ENCODE data around the gene LRRC46. TPM values are rescaled to one million over a fixed set of nuclear protein-coding genes. Genes with fewer than 3 reads are reported as not detected.
A peak's percentile ranks its signal among the peaks of the same experiment; 100 is the strongest.

LRRC46 gene
- total and polyA plus RNA-seq, 9 of the 15 experiments (the other 6 are each of a cell fraction or from before 2014, with no cell fraction given) = 0.39 to 1.4 (median 0.53) TPM; not detected in 1

DNA sequence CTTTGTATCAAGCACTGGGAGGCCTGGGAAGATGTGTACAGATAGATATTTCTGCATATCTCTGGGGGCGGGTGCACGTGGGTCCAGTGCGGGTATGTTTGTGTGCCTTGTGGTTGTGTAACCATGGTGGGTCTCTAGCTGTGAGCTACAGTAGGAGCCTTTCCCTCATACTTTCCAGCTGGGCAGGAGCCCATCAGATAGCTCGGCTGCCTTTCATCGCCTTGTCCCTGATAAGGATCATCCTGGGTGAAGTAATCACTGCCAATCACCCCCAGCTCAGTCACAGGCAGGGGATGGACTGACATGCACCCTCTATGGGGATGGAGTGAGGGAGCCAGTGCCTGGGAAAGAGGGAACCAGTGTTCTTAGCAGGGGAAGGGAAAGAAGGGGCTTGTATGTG, 12.8 kb downstream of the LRRC46 start (continued):
- TF ChIP-seq CEBPG (CRISPR knock-in tag; IDR thresholded peaks at IDR 0.05) (no peak), CEBPG (tag; conservative IDR thresholded peaks at IDR 0.05 in 1 of 2, IDR thresholded peaks at IDR 0.05 in 1 of 2) (peak; percentile 55 to 61; a peak in 3 of 4 replicates), XRCC5 (IDR thresholded peaks at IDR 0.05; ENCODE audit: low read depth, low read length) (no peak), L3MBTL2 (IDR thresholded peaks at IDR 0.05) (no peak), GATA2 (CRISPR knock-in tag; IDR thresholded peaks at IDR 0.05) (peak; percentile 40; the same call in 1 of the 2 replicates), TEAD2 (tag; IDR thresholded peaks at IDR 0.05) (no peak), ZBTB8A (IDR thresholded peaks at IDR 0.05; ENCODE audit: partially characterized antibody) (no peak), ZNF778 (CRISPR knock-in tag; IDR thresholded peaks at IDR 0.05) (no peak), ATF1 (CRISPR knock-in tag; IDR thresholded peaks at IDR 0.05) (no peak), ATF1 (tag; IDR thresholded peaks at IDR 0.05) (no peak), RBM14 (IDR thresholded peaks at IDR 0.05; ENCODE audit: borderline replicate concordance, insufficient read depth, low read depth, low read length) (no peak), ZNF354B (CRISPR knock-in tag; IDR thresholded peaks at IDR 0.05) (no peak), ZNF12 (CRISPR knock-in tag; IDR thresholded peaks at IDR 0.05) (no peak), SIN3A (IDR thresholded peaks at IDR 0.05; ENCODE audit: borderline replicate concordance in 2 of 2, control insufficient read depth in 1 of 2, low read depth in 2 of 2, low read length in 2 of 2) (no peak), ZNF780A (CRISPR knock-in tag; IDR thresholded peaks at IDR 0.05) (no peak), POLR2B (IDR thresholded peaks at IDR 0.05; ENCODE audit: low read depth, partially characterized antibody) (no peak), CTBP1 (IDR thresholded peaks at IDR 0.05; ENCODE audit: borderline replicate concordance) (peak; percentile 84), FOXP1 (CRISPR knock-in tag; IDR thresholded peaks at IDR 0.05) (no peak), CBX1 (IDR thresholded peaks at IDR 0.05; ENCODE audit: low read depth) (no peak), TSC22D4 (tag; IDR thresholded peaks at IDR 0.05) (no peak)
- TF ChIP-seq, protein P1, sequence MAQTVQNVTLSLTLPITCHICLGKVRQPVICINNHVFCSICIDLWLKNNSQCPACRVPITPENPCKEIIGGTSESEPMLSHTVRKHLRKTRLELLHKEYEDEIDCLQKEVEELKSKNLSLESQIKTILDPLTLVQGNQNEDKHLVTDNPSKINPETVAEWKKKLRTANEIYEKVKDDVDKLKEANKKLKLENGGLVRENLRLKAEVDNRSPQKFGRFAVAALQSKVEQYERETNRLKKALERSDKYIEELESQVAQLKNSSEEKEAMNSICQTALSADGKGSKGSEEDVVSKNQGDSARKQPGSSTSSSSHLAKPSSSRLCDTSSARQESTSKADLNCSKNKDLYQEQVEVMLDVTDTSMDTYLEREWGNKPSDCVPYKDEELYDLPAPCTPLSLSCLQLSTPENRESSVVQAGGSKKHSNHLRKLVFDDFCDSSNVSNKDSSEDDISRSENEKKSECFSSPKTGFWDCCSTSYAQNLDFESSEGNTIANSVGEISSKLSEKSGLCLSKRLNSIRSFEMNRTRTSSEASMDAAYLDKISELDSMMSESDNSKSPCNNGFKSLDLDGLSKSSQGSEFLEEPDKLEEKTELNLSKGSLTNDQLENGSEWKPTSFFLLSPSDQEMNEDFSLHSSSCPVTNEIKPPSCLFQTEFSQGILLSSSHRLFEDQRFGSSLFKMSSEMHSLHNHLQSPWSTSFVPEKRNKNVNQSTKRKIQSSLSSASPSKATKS (CRISPR knock-in tag; IDR thresholded peaks at IDR 0.05) = no peak
- TF ChIP-seq, protein P2, sequence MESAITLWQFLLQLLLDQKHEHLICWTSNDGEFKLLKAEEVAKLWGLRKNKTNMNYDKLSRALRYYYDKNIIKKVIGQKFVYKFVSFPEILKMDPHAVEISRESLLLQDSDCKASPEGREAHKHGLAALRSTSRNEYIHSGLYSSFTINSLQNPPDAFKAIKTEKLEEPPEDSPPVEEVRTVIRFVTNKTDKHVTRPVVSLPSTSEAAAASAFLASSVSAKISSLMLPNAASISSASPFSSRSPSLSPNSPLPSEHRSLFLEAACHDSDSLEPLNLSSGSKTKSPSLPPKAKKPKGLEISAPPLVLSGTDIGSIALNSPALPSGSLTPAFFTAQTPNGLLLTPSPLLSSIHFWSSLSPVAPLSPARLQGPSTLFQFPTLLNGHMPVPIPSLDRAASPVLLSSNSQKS (CRISPR knock-in tag; IDR thresholded peaks at IDR 0.05) = no peak
- TF ChIP-seq, protein P3, sequence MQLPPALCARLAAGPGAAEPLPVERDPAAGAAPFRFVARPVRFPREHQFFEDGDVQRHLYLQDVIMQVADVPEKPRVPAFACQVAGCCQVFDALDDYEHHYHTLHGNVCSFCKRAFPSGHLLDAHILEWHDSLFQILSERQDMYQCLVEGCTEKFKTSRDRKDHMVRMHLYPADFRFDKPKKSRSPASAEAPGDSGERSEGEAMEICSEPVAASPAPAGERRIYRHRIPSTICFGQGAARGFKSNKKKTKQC (CRISPR knock-in tag; IDR thresholded peaks at IDR 0.05) = no peak
- TF ChIP-seq, protein P4, sequence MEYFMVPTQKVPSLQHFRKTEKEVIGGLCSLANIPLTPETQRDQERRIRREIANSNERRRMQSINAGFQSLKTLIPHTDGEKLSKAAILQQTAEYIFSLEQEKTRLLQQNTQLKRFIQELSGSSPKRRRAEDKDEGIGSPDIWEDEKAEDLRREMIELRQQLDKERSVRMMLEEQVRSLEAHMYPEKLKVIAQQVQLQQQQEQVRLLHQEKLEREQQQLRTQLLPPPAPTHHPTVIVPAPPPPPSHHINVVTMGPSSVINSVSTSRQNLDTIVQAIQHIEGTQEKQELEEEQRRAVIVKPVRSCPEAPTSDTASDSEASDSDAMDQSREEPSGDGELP (CRISPR knock-in tag; IDR thresholded peaks at IDR 0.05; ENCODE audit: borderline replicate concordance) = peak; percentile 47; the same call in 1 of the 2 replicates
- TF ChIP-seq, protein P5, sequence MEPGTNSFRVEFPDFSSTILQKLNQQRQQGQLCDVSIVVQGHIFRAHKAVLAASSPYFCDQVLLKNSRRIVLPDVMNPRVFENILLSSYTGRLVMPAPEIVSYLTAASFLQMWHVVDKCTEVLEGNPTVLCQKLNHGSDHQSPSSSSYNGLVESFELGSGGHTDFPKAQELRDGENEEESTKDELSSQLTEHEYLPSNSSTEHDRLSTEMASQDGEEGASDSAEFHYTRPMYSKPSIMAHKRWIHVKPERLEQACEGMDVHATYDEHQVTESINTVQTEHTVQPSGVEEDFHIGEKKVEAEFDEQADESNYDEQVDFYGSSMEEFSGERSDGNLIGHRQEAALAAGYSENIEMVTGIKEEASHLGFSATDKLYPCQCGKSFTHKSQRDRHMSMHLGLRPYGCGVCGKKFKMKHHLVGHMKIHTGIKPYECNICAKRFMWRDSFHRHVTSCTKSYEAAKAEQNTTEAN (CRISPR knock-in tag; IDR thresholded peaks at IDR 0.05) = no peak
